GM18867 (cell line): ENCODE results near the gene METTL24.
"Not testable (repeated sequence)": the region's sequence is repeated elsewhere in the genome, so short reads cannot be mapped to it uniquely, and the experiment has no call there.

Experiments
- ATAC-seq: cut with Tn5 transposase; IDR thresholded peaks from one replicate; pipeline ENCODE4 v1.9.1; 2021; ENCODE audit warnings: mild to moderate bottlenecking, moderate library complexity; ENCODE audit not compliant: unreplicated experiment

METTL24 gene

GRCh38 chr6:110318971-110319370 lies 39.2 kb downstream of the METTL24 start:
- ATAC-seq = no peak

DNA sequence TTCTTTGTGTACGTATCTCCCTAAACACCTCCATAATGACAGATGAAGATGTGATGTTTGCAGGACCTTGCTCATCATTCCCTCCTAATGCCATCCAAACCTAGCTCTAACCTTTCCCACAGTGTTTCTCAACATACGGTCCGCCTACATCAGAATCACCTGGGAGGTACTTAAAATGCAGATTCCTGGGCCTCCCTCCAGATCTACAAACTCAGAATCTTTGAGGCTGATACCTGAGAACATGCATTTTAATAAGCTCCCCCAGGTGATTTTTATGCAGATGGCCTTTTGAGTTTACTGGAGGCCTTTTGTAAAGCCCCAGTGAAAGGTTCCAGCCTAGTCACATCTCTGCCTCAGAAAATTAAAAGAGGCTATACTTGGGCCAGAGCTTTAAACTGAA lies 40.5 kb downstream of the METTL24 start:
- no peak for ATAC-seq

DNA sequence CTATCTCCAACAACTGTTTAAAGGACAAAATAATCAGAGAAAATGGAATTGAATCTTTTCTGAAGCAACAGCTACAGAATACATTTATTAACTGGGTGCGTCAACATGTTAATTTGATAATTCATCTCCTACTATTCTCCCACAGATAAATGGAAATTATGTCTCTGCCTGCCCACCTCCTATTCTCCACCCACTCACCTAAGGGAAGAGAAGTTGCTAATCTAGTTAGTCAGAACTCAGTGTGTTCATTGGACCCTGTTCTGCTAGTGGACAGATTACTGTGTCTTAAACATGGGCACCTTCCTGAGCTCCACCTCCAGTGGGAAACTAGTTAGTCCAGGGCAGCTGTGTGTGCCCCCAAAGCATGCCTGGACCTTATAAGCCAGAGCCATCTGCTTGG lies 41.0 kb downstream of the METTL24 start:
- ATAC-seq = no peak

DNA sequence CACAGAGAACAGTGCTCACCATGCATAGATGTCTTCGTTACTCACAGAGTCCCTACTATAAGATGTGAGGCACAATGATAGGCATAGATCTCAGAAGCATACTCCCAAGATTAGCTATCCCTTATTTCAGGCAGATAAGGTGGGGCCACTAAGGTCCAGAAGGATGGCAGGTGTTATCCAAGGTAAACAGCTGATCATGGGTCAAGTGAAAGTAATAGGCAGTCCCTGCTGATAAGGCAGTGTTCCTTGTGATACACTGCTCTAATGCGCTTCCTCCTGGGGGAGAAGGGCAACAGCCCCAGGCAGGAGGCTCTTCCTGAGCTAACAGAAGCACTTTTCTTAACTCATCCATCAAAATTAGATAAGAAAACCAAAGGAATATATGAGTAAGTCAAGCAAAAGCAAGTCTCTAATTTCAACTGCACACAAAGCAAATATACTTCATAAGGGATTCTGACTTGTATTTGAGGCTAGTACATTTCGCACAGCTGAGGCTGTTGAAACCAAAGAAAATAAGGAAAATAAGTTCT lies 42.2 kb downstream of the METTL24 start:
- ATAC-seq = no peak

DNA sequence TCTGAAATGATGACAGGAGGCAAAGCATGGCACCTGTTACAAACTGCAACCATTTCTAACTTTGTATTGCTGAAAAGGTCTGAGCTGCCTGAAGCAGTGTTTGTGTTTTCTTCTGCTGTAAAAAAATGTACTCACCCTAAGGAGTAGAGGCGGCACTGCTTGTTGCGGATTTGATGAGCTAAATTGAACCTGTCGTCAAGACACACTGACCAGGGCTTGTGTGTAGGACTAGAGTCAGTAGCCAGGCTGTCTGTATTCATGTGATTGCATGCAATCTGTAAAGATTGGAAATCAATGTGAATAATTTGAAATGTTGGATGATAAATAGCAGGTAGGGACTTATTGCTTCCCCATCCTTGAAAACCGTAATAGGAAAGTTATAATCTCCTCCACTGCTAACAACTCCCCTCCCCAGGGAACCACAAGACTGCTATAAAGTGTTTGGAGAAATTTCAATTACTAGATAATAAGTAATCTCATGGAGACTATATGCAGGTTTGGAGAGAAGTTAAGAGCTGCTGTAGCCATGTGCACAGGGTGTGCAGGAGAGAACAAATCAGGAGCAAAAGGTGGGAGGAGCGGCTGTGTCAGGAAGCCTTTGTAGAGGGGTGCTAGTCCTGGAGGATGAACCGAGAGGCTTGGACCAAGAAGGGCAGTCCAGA lies 42.8 kb downstream of the METTL24 start:
- no peak for ATAC-seq

DNA sequence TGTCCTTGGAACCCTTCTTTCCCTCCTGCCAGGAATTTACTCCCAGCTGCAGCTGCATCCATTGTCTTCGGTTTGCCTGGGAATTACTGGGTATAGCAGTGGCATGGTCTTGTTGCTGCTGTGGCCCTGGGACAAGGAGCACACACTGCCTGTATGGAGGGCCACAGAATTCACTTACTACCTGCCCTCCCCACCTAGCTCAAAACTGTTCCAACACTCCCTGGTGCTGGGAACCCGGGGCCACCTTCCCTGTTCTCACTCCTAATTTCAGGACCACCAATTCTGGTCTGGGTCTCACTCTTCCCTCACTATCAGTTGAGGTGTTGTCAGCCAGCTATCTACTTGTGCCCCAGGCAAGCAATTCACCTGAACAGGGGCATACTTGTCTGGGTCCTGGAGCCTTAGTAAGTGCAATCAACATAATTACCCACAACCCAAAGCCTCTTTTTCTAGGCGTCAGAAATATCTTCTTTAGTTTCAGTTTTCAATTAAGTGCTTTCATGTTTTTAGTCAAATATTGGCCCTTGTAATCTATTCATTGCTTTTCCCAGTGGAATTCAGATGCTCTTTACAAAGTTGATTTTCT lies 47.2 kb downstream of the METTL24 start:
- peak; percentile 62 for ATAC-seq

DNA sequence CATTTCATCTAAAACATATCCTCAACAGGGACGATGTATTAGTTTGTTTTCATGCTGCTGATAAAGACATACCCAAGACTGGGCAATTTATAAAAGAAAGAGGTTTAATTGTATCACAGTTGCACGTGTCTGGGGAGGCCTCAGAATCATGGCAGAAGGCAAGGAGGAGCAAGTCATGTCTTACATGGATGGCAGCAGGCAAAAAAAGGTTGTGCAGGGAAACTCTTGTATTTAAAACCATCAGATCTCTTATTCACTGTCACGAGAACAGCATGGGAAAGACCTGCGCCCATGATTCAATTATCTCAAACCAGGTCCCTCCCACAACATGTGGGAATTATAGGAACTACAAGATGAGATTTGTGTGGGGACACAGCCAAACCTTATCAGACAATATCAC lies 48.7 kb downstream of the METTL24 start:
- ATAC-seq = not testable (repeated sequence)

GRCh38 chr6:110307368-110307767 lies 50.8 kb downstream of the METTL24 start:
- ATAC-seq = no peak

DNA sequence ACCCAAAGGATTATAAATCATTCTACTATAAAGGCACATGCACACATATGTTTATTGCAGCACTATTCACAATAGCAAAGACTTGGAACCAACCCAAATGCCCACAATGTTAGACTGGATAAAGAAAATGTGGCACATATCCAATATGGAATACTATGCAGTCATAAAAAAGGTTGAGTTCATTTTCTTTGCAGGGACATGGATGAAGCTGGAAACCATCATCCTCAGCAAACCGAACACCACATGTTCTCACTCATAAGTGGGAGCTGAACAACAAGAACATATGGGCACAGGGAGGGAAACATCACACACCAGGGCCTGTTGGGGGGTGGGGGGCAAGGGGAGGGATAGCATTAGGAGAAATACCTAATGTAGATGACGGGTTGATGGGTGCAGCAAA lies 52.3 kb downstream of the METTL24 start:
- not testable (repeated sequence) for ATAC-seq

- not testable (repeated sequence) for ATAC-seq
Measured at GRCh38 chr6:110303692-110304091, 54.5 kb downstream of the METTL24 start.

DNA sequence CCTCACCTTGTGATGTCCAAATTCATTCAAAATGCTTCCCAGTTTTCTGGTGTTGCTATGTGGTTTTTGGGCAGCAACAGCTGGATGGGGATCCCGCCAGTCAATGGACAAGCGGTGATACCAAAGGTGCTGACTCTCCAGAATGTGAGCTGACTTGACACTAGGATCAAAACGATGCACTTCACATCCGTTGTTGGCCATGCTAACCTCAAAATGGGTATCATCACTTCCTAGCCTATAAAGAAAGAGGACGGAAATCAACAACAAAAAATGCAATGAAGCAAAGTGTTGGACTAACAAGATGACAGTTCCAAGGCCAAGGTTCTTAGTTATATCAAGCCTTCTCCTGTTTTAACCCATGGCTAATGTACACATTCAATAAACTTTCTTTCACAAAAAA lies 59.2 kb downstream of the METTL24 start:
- ATAC-seq = no peak

GRCh38 chr6:110298411-110298810 lies 59.7 kb downstream of the METTL24 start:
- ATAC-seq = no peak

DNA sequence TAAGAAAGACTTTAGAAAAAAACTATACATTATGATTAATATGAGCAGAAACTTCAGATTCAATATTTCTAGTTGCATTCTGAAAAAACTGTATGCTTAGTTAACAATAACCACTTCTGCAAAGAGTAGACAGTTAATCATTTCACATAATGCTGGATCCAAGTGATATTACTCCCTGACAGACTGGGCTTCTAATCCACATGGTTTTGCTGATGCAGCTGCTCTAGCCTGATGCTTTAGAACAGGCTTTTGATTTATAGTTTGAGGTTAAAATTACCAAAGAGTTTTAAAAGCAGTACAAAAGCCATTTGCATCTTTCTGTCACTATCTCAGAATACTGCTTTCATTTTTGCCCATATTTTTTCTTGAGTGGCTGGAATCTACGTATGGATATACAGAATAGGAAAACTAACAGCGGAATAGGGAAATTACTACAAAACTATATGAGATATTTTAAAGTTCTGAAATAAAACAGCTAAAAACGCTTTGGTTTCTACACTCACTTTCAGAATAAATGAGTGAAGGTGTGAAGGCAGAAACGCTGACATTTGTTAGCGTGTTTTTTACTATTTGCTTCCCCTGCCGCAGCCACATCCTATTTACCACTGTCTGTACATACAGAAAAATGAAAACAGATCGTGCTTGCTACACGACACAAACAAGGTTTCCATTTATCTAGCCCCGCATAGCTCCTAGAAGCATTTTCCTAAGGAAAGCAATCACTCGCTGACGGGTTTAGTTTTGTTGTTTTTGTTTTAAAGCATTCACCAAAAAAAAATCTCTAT lies 61.7 kb downstream of the METTL24 start:
- ATAC-seq = no peak

DNA sequence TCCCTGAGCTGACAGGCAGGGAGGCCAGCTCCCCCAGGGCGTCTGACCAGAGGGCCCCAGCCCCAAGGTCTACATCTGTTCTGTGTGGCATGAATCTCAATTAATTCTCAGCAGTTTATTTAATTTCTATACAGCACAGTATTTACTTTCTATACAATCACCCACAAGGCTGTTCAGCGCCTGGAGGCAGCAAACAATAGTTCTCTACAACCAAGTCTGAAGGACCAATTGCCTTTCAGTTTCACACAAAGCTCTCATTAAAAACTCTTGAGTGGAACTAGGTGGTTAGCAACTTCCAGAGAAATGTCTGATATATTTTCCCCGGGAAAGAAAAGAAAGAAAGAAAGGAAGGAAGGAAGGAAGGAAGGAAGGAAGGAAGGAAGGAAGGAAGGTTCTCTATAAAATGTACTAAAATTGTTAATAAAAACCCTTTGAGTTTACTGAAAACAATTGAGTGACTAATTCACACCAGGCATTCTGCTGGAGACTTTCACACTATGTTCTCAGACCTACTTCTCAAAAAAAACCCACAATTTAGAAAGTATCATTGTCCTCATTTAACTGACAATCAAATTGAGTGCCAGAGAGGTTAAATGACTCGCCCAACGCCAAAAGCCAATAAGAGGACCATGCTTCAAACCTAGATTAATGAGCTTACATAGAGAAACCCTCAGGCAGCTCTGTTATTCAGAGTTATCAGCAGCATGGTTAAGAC lies 62.5 kb downstream of the METTL24 start:
- ATAC-seq = no peak

GRCh38 chr6:110287462-110288341 lies 70.4 kb downstream of the METTL24 start:
- ATAC-seq = no peak

GRCh38 chr6:110285306-110286060 lies 72.7 kb downstream of the METTL24 start:
- no peak for ATAC-seq

GRCh38 chr6:110284855-110285254 lies 73.3 kb downstream of the METTL24 start:
- no peak for ATAC-seq

DNA sequence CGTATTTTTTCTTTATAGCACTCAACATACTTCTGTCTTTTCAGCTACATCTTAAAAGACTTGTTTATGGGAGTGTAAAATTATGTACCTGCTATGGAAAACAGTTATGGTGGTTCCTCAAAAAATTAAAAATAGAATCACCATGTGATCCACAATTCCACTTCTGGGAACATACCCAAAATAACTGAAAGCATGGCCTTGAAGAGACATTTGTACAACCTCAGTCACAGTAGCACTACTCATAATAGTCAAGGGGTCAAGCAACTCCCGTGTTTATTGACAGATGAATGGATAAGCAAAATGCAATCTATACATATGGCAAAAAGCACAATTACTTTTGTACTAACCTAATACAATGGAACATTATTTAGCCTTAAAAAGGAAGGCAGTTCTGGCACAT lies 74.5 kb downstream of the METTL24 start:
- no peak for ATAC-seq

DNA sequence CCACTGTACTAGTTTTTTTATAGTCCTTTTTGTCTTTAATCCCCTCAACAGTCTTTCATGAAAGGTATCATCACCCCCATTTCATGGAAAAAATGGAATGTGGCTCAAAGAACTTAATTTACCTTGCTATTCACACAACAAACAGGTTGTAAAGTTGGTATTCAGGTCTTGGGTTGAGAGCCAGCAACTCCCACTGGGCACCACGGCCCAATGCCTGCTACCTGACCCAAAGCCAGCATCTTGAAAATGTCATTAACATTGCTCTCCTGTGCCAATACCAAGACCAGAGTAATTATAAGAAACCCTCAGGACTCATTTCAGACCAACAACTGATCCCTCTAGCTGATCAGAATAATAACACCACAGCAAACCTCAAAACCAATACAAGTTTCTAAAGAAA lies 75.7 kb downstream of the METTL24 start:
- no peak for ATAC-seq
